Measurements from ENCODE around the gene ETV6.

The ETV6 gene

GRCh38 chr12:11827091-11828061, 177.9 kb downstream of the ETV6 start:
- no peak for DNase-seq (ENCODE audit: low spot score)

DNA sequence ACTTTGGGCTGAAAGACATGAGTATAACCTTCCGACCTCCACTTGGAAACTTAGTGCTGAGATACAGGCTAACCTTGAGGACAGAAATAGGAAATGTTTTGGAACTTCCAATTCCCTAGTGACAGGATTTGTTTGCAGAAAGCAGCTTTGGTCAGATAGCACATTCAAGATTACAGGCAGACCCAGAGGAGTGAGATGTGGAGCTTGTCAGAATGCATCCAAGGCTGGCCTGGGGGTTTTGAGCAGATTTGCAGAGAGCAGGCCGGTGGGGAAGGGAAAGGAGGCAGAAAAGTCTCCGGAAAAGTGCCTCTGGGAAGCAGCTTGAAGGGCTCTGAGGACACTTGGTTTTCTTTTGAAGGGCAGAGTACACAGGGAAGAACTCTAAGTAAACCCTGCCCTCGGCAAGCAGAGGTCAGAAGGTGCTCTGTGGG, 180.3 kb downstream of the ETV6 start:
- DNase-seq (ENCODE audit: low spot score): no peak

- DNase-seq (ENCODE audit: low spot score): no peak
Observed at GRCh38 chr12:11830307-11830801, 180.9 kb downstream of the ETV6 start.

GRCh38 chr12:11832093-11832492, 182.6 kb downstream of the ETV6 start:
- no peak for DNase-seq (ENCODE audit: low spot score)

- no peak for DNase-seq (ENCODE audit: low spot score)
Observed at GRCh38 chr12:11833174-11833895, 183.9 kb downstream of the ETV6 start.

GRCh38 chr12:11834104-11834812, 184.8 kb downstream of the ETV6 start:
- DNase-seq (ENCODE audit: low spot score): no peak

DNA sequence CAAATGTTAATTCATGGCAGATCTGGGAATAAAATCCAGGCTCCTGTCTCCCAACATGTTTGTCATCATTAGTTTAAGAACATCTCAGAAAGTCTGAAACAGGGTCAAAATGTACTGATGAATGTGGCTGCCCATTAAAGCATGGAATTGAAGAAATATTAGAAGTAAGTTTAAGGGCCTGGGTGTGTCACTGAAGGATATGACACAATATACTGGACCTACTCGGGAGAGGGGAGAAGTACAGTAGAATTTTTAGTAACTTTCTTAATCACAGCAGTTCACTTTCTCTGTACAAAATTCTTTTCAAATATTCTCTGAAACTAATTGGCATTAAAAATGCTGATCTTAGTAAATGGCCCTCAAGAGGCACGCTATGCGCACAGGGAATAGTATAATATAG, 185.5 kb downstream of the ETV6 start:
- no peak for DNase-seq (ENCODE audit: low spot score)

DNA sequence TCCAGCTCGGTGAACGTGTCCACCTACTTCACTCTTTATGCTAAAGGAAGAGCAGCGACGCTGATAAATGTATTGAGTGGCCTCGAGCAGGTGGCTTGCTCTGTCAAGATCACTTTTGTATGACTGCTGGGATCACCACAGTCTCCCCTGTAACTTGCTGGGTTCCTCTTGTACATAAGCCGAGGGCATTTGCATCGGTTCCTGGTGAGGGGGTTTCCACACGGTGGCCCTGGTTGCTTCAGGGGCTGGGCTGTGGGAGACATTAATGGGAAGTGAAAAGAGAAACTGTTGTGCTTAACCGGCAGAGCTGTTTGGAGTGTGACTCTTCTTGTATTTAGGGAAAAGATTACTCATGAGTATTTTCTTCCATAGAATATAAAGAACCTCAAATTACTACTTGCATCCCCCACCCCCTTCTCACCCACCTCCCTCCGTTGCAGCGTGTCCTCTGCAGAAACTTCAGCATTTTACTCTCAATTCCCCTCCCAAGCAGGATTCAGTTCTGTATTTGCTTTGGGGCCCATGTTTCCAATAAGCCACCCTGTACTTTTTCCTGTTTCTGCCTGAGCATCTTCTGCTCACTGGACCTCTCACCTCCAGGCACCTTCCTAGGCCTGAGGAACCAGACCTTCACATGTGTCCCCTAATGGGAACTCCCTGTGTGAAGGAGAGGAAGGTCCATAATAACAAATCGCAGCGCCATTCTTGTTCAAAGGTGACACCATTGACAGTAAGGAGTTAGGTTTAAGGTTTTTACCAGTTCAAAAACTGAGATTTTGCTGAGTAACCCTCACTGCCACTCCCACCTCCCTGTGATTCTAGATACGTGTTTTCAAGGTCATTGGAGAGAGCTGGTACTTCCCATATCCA, 187.0 kb downstream of the ETV6 start:
- no peak for DNase-seq (ENCODE audit: low spot score)

GRCh38 chr12:11837216-11837934, 187.9 kb downstream of the ETV6 start:
- DNase-seq (ENCODE audit: low spot score): no peak

DNA sequence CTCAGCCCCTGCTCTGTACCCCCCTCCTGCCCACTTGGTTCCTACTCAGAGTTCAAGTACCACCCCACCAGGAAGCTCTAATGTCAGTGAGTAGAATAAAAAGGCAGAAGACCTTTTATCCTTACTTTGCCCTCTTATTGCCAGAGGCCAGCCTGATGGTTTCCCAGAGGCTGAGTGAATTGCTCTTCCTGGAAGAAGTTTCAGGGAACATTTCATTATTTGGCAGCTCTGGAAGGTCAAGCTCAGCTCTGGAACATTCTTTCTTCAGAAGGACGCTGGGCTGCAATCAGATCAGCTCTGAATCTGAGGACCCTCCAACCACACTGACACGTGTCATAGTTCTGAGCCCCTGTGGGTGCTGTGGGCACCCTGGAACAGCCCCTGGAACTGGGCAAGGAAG, 188.9 kb downstream of the ETV6 start:
- DNase-seq (ENCODE audit: low spot score): no peak

GRCh38 chr12:11839091-11839641, 189.7 kb downstream of the ETV6 start:
- DNase-seq (ENCODE audit: low spot score): no peak

GRCh38 chr12:11840366-11840765, 190.9 kb downstream of the ETV6 start:
- no peak for DNase-seq (ENCODE audit: low spot score)

GRCh38 chr12:11846488-11846887, 197.0 kb downstream of the ETV6 start:
- no peak for DNase-seq (ENCODE audit: low spot score)

DNA sequence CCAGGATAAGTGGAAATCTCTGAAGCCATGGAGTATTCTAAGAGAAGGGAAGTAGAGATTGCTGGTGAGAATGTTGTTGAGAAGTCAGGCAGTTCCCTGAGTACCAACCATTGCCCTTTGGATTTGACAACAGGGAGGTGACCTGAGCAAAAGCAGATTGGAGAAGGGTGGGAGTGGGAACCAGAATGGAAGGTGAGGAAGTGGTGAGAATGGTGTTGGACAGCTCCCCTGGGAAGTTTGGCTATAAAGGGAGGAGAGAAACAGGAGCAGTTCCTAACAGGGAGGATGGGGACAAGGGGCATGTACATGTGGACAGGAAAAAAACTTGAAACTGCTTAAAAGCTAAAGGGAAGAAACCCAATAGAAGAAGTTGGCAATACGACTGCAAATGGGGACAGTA, 198.1 kb downstream of the ETV6 start:
- no peak for DNase-seq (ENCODE audit: low spot score)

GRCh38 chr12:11849757-11850504, 200.5 kb downstream of the ETV6 start:
- DNase-seq (ENCODE audit: low spot score): no peak

GRCh38 chr12:11853126-11853525, 203.7 kb downstream of the ETV6 start:
- no peak for DNase-seq (ENCODE audit: low spot score)

DNA sequence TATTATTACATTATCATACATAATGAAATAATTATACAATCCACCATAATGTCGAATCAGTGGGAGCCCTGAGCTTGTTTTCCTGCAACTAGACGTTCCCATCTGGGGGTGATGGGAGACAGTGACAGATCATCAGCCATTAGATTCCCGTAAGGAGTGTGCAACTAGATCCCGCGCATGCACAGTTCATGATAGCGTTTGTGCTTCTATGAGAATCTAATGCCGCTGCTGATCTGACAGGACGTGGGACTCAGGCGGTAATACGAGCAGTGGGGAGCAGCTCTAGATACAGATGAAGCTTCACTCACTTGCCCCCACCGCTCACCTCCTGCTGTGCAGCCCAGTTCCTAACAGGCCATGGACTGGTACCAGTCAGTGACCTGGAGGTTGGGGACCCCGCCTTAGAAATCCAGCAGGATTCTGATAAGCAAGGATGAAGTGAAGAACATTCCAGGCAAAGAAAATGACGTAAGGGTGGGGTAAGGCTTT, 204.6 kb downstream of the ETV6 start:
- no peak for DNase-seq (ENCODE audit: low spot score)

GRCh38 chr12:11855983-11856374, 206.5 kb downstream of the ETV6 start:
- DNase-seq (ENCODE audit: low spot score): no peak

DNA sequence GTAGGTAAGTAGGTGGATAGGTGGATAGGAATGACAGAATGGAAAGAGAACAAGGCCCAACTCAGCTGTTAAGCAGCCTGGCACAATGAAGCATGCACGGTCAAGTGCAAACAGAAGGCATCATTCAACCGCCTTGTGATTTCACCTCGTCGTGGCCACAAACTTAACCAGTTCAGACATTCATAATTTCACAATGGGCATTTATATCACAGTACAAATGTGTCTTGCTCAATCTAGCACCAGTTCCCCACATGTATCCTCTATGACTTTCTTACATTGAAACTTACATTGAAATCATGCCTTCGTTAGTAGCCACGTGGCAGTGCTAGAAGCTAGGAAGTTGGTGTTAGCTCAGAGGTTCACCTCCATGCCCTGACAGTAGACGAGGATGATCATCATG, 207.5 kb downstream of the ETV6 start:
- no peak for DNase-seq (ENCODE audit: low spot score)

All from SW480 (cell line).